ENCODE results near the gene PTPN1. TPM values are rescaled to one million over a fixed set of nuclear protein-coding genes. Genes with fewer than 3 reads are reported as not detected.

Gene PTPN1
- total RNA-seq, 1 donor from 2014 or later = 101 TPM

DNA sequence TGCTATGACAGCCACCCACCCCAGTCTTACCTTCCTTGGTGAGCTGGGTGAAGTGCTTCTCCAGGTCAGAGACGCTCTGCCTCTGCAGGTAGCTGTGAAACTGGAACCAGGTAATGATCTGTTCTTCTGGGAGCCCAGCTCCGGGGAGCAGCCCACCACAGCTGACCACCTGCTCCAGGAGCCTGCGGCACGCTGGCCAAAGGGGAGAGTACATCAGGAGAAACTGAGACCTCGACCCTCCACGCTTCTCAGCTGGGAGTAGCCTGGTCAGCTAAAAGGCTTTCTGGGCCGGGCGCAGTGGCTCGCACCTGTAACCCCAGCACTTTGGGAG, 82.8 kb downstream of the PTPN1 start:
- ATAC-seq (no peak), DNase-seq (no peak)
- TF ChIP-seq, protein P1, sequence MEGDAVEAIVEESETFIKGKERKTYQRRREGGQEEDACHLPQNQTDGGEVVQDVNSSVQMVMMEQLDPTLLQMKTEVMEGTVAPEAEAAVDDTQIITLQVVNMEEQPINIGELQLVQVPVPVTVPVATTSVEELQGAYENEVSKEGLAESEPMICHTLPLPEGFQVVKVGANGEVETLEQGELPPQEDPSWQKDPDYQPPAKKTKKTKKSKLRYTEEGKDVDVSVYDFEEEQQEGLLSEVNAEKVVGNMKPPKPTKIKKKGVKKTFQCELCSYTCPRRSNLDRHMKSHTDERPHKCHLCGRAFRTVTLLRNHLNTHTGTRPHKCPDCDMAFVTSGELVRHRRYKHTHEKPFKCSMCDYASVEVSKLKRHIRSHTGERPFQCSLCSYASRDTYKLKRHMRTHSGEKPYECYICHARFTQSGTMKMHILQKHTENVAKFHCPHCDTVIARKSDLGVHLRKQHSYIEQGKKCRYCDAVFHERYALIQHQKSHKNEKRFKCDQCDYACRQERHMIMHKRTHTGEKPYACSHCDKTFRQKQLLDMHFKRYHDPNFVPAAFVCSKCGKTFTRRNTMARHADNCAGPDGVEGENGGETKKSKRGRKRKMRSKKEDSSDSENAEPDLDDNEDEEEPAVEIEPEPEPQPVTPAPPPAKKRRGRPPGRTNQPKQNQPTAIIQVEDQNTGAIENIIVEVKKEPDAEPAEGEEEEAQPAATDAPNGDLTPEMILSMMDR (IDR thresholded peaks at IDR 0.05) = no peak
- Histone ChIP-seq H3K27me3 (no peaks in the 10 kb centered on the region), H3K4me1 (peaks cover 27% of the 10 kb centered on the region), H3K9me3 (no peaks in the 10 kb centered on the region), H3K27ac (peak overlapping the region; percentile 11), H3K36me3 (peaks cover 10% of the 10 kb centered on the region), H3K4me3 (no peak overlapping the region)
- intact Hi-C loops (cut with DNase I) = no loop called here

- TF ChIP-seq, protein P1 (IDR thresholded peaks at IDR 0.05) = no peak
- Histone ChIP-seq H3K27ac (no peak overlapping the region), H3K9me3 (no peaks in the 10 kb centered on the region), H3K4me1 (peaks cover 27% of the 10 kb centered on the region), H3K4me3 (no peak overlapping the region), H3K36me3 (peaks cover 10% of the 10 kb centered on the region), H3K27me3 (no peaks in the 10 kb centered on the region)
- intact Hi-C loops (cut with DNase I) = no loop called here
- DNase-seq (no peak), ATAC-seq (no peak)
Observed at GRCh38 chr20:50594231-50594590, 84.0 kb downstream of the PTPN1 start.

GRCh38 chr20:50594591-50595432, 84.6 kb downstream of the PTPN1 start:
- ATAC-seq (peak; percentile 29), DNase-seq (no peak)
- intact Hi-C loops (cut with DNase I) = no loop called here
- no peaks in the 10 kb centered on the region for H3K9me3 ChIP-seq
- H3K27ac ChIP-seq = no peak overlapping the region
- H3K27me3 ChIP-seq = no peaks in the 10 kb centered on the region
- H3K4me3 ChIP-seq = no peak overlapping the region
- peaks cover 4% of the 10 kb centered on the region for H3K36me3 ChIP-seq
- TF ChIP-seq, protein P1 (IDR thresholded peaks at IDR 0.05) = no peak
- peaks cover 27% of the 10 kb centered on the region for H3K4me1 ChIP-seq

DNA sequence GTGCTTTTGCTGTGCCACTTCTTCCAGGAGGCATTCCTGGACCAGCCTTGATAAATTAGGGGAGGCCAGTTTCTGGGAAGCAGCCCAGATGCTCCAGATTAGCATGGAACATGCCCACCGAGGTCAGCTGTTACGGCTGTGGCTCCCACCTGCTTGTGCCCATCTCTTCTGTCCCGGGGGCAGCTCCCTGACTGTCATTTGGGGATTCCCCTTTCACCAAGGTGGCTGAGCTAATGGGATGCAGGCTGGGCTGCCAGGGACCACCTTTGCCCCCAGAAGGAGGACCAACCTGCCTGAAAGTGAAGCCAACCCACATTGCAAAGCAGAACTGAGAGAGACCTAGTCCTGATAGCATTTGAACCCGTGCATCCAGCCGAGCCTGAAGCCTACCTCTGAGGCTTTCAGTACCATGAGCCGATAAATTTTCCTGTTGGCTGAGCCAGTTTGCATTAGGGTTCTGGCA, 85.3 kb downstream of the PTPN1 start:
- no peaks in the 10 kb centered on the region for H3K36me3 ChIP-seq
- DNase-seq (no peak), ATAC-seq (no peak)
- no peak overlapping the region for H3K4me3 ChIP-seq
- no peak overlapping the region for H3K27ac ChIP-seq
- no peaks in the 10 kb centered on the region for H3K27me3 ChIP-seq
- intact Hi-C loops (cut with DNase I) = no loop called here
- TF ChIP-seq, protein P1 (IDR thresholded peaks at IDR 0.05) = no peak
- H3K9me3 ChIP-seq = no peaks in the 10 kb centered on the region
- H3K4me1 ChIP-seq = peaks cover 27% of the 10 kb centered on the region

DNA sequence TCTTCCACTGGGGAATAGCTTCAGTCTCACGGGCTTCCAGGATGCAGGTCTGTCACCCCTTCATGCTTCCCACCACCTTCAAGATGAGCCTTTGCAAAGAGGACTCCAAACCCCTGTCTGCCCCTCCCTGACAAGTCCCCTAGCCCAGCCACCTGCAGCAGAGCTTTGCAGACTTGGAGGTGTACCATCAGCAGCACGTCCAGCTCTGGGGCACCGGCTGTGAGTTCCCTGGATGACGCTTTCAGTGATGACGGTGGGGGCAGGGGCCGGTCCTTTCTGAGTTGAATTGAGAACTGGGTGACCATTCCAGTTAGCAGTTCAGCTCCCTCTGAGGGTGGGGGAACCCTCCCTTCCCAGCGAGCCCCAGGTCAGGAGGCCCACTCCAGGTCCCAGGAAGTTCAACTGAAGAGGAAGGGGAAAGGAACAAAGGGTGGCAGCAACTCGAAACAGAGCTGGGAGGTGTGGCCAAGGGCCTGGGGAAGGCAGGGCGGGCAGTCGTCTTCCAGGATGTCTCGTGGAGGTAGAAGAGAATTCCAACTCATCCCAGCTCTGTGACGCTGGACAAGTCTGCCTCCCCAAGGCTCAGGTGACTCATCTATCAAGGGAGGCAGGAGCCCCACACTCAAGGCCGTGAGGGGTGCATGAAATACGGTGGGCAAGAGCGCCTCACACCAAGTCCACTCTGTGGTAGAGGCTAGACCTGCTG, 86.0 kb downstream of the PTPN1 start:
- Histone ChIP-seq H3K9me3 (no peaks in the 10 kb centered on the region), H3K4me1 (peaks cover 27% of the 10 kb centered on the region), H3K36me3 (no peaks in the 10 kb centered on the region), H3K27me3 (no peaks in the 10 kb centered on the region), H3K27ac (no peak overlapping the region), H3K4me3 (no peak overlapping the region)
- DNase-seq = no peak
- TF ChIP-seq, protein P1 (IDR thresholded peaks at IDR 0.05) = no peak
- ATAC-seq = peak; percentile 37
- intact Hi-C loops (cut with DNase I) = no loop called here

Measured in upper lobe of right lung (tissue), 1 donor.